GM21447 (cell line): ENCODE data around the gene KBTBD13.
"Not testable (repeated sequence)": the region's sequence is repeated elsewhere in the genome, so short reads cannot be mapped to it uniquely, and the experiment has no call there.

Experiments
- ATAC-seq: cut with Tn5 transposase; IDR thresholded peaks from one replicate; pipeline ENCODE4 v1.9.1; 2021; ENCODE audit not compliant: unreplicated experiment

KBTBD13 gene

DNA sequence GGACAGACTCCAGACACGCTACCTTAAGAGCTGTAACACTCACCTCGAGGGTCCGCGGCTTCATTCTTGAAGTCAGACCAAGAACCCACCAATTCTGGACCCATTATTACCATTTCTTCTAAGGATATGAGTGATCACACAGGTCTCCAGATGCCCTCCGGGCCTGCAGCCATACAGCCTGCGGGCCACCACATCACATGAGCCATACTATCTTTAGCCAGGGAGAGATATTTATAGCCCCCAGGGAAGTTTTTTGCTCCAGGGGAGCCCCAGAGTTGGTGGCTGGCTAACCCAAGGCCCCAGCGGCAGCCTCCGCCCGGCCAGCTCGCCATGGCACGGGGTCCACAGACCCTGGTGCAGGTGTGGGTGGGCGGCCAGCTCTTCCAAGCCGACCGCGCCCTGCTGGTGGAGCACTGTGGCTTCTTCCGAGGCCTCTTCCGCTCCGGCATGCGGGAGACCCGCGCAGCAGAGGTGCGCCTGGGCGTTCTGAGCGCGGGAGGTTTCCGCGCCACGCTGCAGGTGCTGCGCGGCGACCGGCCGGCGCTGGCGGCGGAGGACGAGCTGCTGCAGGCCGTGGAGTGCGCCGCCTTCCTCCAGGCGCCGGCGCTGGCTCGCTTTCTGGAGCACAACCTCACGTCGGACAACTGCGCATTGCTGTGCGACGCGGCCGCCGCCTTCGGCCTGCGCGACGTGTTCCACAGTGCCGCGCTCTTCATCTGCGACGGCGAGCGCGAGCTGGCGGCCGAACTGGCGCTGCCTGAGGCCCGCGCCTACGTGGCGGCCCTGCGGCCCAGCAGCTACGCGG lies at the start of gene KBTBD13:
Gene KBTBD13 (plus strand): TSS at position 261 of the 805 bp plus-strand sequence. CDS start 70 bp downstream, at position 331.
- ATAC-seq: no peak

DNA sequence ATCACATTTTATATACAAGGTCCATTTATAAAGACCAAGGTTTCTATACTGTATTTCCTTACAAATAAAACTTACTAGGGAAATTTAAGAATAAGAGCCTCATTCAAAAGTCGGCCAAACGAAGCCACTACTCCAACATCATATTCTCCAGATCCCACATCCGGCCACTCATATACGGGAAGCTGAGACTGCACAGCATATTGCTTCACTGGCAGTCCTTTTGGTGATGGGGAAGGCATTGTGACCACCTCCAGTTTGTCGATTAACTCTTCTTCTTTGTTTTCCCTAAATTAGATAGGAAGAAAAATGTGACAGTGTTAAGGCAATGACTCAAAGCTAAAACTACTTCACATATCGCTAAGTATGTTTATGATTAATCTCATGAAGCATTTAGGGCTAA lies 49.8 kb upstream of the KBTBD13 start:
- ATAC-seq: no peak

DNA sequence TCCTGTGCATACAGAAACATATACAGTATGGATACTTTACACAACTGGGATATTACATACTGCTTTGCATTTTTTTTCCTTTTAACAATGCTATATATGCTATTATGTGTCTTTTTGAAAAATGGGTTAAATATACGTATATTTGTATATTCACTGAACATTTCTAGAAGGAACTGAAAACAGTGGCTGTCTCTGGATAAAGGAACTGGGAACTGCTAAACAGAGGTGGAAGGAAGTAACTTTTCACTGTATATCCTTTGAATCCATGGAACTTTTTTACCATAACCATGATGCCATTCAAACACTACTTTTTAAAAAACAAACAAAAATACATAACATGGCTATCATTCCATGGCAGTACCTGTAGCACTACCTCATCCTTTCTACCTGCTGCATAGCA lies 49.0 kb upstream of the KBTBD13 start:
- ATAC-seq: no peak

DNA sequence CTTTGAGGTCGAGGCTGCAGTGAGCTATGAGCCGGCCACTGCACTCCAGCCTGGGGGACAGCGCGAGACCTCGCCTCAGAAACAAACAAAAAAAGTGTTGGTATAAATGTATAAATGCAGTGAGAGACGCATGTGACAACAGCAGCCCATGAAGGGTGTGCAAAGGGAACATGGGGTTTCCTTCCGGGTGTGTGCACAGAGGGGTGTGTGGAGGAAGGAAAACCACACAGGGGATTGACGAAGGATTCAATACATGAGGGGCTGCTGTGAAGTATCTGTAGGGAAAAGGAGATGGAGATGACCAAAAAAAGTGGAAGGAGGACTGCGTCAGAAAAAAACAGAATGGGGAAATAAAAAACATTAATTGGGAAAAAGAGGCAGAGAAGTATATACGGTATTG lies 48.2 kb upstream of the KBTBD13 start:
- ATAC-seq: no peak

DNA sequence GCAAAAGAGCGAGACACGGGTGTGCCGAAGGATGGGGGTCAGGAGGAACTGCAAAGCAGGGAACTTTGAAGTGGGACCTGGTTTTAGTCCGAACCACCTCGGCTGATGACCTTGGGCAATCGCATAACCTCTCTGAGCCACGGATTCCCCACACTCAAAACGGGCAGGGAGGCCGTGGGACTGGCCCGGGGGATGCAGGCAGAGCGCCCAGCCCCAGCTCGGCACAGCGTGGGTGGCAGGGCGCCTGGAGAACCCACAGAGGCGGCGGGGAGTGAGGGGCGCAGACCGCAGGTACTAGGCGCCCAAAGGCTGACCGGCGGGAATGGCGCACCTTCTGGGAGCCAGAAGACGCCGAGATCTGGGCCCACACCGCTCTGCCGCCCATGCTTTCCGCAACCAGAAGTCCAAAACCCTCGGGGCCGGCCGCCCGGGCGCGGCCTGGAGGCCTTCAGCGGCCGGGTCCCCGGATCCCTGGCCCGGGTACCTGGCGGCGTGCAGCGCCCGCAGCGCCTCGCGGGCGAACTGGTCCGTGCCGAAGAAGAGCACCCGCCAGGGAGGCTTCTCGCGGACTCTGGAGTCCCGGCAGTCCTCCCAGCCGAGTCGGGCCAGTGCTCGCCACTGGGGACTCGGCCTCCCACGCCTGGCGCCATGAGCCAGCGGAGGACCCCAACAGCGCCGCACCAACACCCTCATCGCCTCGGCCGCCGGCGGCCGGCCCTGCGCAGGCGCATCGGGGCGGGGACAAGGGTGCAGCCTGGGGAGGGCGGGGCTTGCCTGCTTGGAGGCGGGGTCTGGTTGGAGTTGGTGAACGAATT lies 47.4 kb upstream of the KBTBD13 start, which contains the start of gene MTFMT:
Gene MTFMT (minus strand): TSS at position 719 of the 815 bp plus-strand sequence. CDS start 26 bp downstream, at position 693.
- ATAC-seq: peak; percentile 63

DNA sequence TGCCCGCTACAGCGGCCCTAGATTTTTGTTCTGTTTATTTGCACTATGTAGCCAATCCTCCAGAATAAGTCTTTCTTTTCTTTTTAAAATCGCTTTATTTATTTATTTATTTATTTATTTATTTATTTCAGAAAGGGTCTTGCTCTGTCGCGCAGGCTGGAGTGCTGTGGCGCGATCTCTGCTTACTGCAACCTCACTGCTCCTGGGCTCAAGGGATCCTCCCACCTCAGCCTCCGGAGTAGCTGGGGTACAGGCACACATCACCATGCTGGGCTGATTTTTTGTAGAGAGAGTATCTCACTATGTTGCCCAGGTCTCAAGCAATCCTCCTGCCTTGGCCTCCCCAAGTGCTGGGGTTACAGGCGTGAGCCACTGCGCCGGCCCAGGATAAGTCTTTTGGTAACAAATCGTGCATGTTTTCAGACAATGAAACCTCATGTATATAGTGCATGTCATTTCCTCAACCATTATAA lies 46.8 kb upstream of the KBTBD13 start:
- ATAC-seq: no peak

DNA sequence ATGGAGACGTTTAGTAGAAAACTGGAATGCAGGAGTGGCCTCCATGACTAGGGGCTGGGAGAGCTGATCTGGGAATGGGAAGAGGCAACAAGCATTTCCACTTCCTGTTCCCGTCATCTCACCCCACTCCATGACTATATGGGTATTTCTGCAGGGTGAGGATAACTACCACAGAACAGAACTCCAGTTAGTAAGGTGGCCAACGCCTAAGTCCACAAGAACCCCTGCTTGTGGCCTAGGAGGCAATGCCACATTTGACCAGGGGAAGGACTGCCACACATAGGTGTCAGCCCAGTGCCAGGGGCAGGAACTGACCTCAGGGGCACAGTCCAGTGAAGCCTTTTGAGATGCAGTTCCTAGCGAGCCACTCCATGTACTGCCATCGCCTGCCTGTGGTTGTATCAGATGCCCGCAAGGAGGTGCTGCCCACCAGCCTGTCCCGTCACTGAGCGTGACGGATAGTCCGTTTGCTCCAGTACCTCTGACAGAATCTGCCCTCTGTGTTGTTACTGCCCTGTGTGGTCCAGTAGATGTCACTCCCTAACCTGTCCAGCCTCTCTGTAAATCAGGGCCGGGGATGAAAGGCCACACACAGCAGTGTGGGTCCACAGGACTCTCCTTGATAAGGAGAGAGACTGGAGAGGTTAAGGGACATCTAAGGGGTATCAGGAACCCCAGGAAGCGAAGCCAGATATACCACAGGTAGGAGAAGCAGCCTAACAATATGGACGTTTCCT lies 43.6 kb upstream of the KBTBD13 start:
- no peak for ATAC-seq

DNA sequence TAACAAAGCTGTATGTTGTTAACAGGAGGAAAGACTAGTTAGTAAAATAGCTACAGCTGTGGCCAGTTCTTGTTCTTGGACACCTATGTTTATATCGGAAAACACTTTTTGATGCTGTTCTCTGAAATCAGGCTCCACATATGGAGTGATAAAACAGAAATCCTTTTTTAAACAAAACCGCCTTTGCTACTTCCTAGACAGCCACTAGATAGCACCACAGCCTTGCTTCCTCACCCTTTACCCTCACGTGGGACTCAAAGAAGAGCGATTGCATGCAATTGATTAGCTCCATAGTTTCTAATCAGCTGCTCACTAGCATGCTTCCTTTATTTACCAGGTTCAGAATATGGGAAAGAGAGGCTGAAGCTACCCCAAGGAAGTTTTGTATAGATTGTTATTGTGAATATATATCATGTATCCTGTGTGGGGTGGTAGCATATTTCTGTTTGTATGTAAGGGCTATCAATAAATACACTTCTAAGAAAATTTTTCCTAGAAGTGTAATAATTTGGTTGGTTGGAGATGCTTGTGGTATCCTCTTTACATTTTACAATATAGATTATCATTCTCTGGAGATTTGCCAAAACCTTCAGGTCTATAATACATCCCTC lies 42.8 kb upstream of the KBTBD13 start:
- ATAC-seq: no peak

DNA sequence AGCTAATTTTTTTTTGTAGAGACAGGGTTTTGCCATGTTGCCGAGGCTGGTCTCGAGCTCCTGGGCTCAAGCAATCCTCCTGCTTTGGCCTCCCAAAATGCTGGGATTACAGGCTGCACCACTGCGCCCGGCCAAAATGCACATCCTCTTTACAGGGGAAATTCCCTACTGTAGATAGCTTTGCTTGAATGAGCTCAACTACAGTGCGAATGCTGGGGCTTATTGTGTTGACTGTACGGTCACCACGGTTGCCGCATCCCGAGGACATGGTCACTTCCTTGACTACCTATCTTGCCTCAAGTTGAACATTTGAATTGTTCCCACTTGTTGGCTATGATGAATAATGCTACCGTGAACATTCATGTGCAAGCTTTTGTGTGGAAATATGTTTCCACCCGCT lies 41.8 kb upstream of the KBTBD13 start:
- no peak for ATAC-seq

DNA sequence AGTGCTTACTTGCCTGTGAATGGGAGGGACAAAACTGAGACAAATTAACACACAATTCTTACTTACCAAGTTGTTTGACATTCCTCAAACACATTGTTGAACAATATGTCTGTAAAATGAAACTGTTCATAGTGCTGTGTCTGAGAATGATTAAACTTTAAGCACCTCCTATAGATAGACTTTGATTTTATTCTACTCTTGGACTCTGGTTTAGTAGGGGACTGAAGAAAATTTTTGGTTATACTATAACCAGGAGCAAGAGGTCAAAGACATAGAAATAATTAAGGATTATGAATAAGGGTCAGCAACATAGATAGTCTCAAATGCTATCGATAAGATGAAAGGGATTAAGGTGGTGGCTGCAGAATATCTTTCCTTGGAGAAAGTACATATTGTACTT lies 39.2 kb upstream of the KBTBD13 start:
- no peak for ATAC-seq

DNA sequence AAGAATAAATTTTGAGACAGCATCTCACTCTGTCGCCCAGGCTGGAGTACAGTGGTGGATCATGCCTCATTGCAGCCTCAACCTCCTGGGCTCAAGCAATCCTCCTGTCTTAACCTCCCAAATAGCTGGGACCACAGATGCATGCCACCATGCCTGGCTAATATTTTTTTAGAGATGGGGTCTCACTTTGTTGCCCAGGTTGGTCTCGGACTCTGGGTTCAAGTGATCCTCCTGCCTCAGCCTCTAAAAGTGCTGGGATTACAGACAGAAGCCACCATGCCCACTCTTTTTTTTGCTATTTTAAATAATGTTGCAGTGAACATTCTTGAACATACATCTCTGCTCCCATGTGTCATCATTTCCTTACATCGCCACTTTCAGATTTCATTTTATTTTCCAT lies 38.1 kb upstream of the KBTBD13 start:
- no peak for ATAC-seq

DNA sequence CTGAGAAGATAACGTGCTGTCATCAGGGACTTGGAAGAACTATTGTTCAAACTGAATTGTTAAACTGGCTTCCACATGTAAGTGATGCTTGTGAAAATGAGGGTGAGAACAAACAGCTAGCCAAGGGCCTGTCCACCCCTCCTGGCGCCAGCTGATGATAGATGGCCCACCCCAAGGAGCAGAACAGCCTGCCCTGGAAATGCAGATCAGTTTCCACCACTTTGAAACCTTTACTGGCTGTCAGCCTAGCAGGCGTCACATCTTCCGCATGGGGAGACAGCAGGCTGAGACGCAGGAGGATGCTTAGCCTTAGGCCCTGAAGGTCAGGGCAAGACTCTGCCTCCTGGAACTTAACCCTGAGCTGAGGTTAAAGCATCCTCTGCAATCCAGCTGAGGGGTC lies 37.7 kb upstream of the KBTBD13 start:
- no peak for ATAC-seq

DNA sequence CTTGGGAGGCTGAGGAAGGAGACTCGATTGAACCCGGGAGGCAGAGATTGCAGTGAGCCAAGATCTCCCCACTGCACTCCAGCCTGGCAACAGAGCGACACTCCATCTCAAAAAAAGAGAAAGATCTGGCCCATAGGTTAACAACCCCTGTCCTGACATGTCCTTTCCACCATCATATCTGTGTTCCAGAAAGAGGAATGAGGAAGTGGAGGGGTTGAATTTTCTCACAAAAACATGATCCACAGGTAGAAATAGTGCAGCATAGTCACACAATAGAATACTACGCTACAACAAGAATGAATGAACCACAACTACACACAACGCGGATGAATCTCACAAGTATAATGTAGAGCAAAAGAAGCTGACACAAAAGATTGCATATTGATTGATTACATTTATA lies 36.1 kb upstream of the KBTBD13 start:
- ATAC-seq: no peak

DNA sequence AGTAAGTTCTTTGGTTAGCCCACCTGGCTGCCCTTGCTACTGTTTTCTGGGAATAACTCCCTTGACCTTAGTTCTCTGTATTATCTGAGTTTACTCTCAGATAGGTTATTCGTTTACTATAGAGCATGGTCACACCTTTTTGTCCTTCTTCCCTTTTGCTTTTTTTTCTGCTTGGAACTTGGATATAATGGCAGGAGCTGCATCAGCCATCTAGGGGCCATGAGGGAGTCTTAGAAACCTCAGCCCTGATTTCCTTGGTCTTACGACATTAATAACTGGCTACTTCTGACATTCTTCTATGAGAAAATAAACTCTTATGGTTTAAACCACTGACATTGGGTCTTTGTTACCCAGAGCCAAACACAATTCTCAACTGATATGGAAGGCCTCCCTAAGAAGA lies 34.8 kb upstream of the KBTBD13 start:
- no peak for ATAC-seq

DNA sequence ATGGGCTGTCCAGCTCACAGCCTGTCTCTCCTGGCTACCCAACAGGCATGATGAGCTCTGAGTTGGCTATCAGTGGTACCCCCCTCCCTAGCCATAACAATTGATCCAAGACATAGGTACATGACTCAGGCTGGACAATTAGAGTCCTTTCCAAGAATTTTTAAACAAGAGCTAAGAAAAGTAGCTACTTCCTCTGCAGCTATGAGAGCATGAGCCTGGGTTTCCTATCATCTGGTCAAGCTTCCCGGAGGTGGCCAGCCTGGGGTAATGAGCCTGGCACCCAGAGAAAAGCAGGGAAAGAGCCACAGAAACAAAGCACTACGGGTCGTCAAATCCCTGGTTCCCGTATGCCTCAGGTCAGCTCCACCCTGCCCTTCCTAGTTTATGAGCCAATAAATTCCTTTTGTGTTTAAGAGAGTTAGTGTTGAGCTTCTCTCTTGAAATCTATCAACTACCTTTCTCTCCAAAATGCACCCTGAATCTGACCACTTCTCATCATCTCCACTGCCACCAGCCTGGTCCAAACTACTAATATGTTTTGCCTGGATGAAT lies 33.7 kb upstream of the KBTBD13 start:
- no peak for ATAC-seq

DNA sequence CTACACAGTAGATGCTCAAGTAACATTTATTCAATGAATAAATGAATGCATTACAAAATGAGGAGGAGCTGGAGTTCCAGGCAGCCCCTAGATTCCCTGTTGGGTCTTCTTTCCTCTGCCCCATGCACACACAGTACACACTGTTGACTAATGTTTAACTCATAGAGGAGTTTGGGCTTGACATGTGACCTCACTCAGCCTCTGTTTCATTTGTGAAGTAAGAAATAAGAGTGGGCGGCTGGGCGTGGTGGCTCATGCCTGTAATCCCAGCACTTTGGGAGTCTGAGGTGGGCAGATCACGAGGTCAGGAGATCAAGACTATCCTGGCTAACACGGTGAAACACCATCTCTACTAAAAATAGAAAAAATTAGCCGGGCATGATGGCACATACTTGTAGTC lies 32.3 kb upstream of the KBTBD13 start:
- ATAC-seq: not testable (repeated sequence)

DNA sequence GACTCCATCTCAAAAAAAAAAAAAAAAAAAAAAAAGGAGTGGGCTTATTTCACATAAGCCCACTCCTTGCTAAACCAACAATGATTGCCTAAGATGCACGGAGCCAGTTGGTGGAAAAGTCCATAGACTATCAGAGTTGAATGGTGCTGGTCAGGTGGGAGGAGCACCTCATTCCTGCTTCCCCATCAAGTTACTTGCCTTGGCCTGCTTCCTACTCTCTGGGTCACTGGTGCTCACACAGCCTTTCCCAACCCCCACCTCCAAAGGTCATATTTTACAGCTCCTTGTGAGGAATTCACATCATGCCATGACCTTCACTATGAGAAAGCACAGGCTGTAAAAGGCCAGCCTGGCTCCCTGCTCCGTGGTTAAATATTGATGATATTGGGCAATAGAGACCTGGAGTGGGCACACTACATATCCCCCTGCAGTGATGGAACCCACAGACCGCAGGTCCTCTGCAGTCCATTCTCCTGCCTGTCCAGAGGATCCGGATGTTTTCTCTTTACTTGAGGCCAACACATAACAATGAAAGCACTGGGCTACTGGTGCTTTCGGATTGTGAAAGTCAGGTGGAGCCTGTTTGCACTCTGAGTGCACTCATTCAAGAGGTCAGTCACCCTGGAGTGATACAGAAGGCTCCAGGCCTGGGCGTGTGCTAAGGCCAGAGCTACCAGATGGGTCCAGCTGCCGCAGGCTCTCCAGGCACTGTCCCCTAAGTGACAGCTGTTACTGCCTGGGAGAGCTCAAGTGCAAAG lies 31.6 kb upstream of the KBTBD13 start, which contains the start of gene SLC51B:
Gene SLC51B (plus strand): TSS at position 664 of the 758 bp plus-strand sequence. CDS start 4,618 bp downstream, outside the sequence.
- ATAC-seq: no peak

DNA sequence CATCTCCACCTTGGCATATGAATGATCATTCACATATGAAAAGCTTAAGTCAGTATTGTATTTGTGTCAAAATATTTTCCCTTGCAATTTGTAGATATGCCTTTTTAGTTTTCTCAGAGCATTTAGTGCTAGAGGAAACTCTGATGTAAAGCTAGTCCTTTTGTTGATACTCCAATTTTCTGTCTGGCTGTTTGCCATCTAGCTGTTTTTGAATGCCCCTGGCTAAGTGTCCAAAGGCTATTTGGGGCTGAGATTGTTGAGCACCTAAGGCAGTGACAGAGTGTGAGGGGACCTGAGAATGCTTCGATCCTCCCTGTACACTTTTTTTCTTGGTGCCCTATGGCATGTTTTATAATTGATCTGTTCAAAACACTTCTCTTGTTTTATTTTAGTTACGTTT lies 28.3 kb upstream of the KBTBD13 start:
- no peak for ATAC-seq

DNA sequence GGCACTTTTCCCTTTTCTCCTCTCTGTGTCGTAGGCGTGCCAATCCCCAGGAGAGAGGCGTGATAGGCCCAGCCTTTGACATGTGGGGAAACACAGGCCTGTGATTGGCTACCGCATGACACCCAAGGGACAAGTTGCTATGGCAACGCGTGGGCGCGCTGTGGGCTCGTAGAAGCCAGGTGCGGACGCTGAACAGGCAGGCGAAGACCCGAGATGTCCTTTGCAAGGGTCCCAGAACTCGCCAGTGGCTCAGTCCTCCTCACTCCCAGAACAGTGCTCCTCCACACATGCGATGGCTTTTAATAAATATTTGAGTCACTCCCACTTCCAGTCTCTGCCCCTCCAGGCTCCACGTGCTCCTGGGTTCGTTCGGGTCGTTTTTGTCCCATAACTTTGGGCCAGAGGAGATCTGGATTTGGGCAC lies 27.1 kb upstream of the KBTBD13 start:
- peak; percentile 89 for ATAC-seq

DNA sequence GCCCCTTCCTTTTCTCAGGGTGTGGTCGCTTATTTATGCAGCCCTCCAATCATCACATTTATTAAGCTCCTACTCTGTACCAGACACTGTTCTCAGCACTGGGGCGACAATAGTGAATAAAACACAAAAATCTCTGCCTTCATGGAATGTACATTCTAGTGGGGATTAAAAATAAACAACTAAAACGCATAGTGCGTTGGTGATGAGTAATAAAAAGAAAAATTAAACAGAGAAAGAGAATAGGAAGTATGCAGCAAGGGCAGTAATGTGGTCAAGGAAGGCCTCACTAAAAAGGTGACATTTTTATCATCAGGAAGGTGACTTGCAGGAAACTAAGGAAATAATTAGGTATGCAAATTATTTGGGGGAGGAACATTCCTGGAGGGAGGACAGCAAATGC lies 26.3 kb upstream of the KBTBD13 start:
- no peak for ATAC-seq
